Endodermal cell (in vitro differentiated cells): ENCODE data around the gene RBM44. TPM values are rescaled to one million over a fixed set of nuclear protein-coding genes. Genes with fewer than 3 reads are reported as not detected.

Experiments
- DNase-seq: peaks from one replicate; pipeline ENCODE4 v3.0.0-alpha.2; 2017
- H3K27ac ChIP-seq: 2 replicates; pipeline ENCODE4 v1.5.1; 2013; ENCODE audit warnings: mild to moderate bottlenecking, low read depth, low read length, moderate library complexity
- H3K27me3 ChIP-seq: 2 replicates; pipeline ENCODE4 v1.6.1; 2013; ENCODE audit warnings: mild to moderate bottlenecking, low read length, moderate library complexity; ENCODE audit not compliant: insufficient read depth, control insufficient read depth, poor library complexity, severe bottlenecking
- H3K36me3 ChIP-seq: 2 replicates; pipeline ENCODE4 v1.7.0; 2013; ENCODE audit warnings: mild to moderate bottlenecking, low read length, moderate library complexity; ENCODE audit not compliant: control insufficient read depth, insufficient read depth
- H3K4me1 ChIP-seq: one replicate; pipeline ENCODE4 v1.7.0; 2013; ENCODE audit warnings: low read length; ENCODE audit not compliant: control insufficient read depth, insufficient read depth
- H3K4me3 ChIP-seq: 2 replicates; pipeline ENCODE4 v1.5.1; 2013; ENCODE audit warnings: mild to moderate bottlenecking, low read length, moderate library complexity
- H3K9ac ChIP-seq: 2 replicates; pipeline ENCODE4 v1.6.1; 2013; ENCODE audit warnings: mild to moderate bottlenecking, low read length, moderate library complexity; ENCODE audit not compliant: poor library complexity, severe bottlenecking; ENCODE audit errors: extremely low read depth
- H3K9me3 ChIP-seq: 2 replicates; pipeline ENCODE4 v1.6.1; 2013; ENCODE audit warnings: mild to moderate bottlenecking, low read length, moderate library complexity; ENCODE audit not compliant: control insufficient read depth
- H3K27ac Mint-ChIP-seq: 2 replicates; pipeline ENCODE4 v1.8.0; 2020; ENCODE audit warnings: mixed read lengths
- H3K27me3 Mint-ChIP-seq: 2 replicates; pipeline ENCODE4 v1.8.0; 2021; ENCODE audit warnings: mild to moderate bottlenecking, mixed read lengths; ENCODE audit not compliant: insufficient read depth
- H3K36me3 Mint-ChIP-seq: 2 replicates; pipeline ENCODE4 v1.8.0; 2020; ENCODE audit warnings: low read depth, mixed read lengths
- H3K4me1 Mint-ChIP-seq: 2 replicates; pipeline ENCODE4 v1.8.0; 2020; ENCODE audit warnings: mixed read lengths
- H3K4me3 Mint-ChIP-seq: 2 replicates; pipeline ENCODE4 v1.8.0; 2020; ENCODE audit warnings: mild to moderate bottlenecking, moderate library complexity, mixed read lengths
- H3K9me3 Mint-ChIP-seq: 2 replicates; pipeline ENCODE4 v1.8.0; 2020; ENCODE audit warnings: mild to moderate bottlenecking, mixed read lengths
- WGBS, 2 experiments: methylation state at CpG; one replicate each; pipeline versions ENCODE4 v1.1.5 to v1.1.7; 2013; ENCODE audit warnings: missing lambda C conversion rate in 2 of 2, mixed read lengths in 1 of 2; ENCODE audit not compliant: insufficient coverage in 1 of 2, insufficient read length in 1 of 2; 5-methylcytosine and 5-hydroxymethylcytosine counted together
- total RNA-seq, 2 donors: library from RNA; stranded (reverse); fragmentation: NEBNext Ultra II Directional in 1 of 2; extraction: Animal tissue kit (Norgen Biotek cat#: 25700) in 1 of 2; gene quantifications; 2 replicates in 1 of 2; 3 replicates in 1 of 2; pipeline ENCODE4 v1.2.1, GENCODE V29; 2021
- TF ChIP-seq, protein P1 (sequence below): fragments of 200-600 bp; sonication (generic); conservative IDR thresholded peaks from 2 replicates; pipeline ENCODE4 v1.5.0; 2021; ENCODE audit warnings: antibody characterized with exemption, mild to moderate bottlenecking

Gene RBM44
- total RNA-seq, 2 donors from 2014 or later: 0.42 to 1.2 TPM

DNA sequence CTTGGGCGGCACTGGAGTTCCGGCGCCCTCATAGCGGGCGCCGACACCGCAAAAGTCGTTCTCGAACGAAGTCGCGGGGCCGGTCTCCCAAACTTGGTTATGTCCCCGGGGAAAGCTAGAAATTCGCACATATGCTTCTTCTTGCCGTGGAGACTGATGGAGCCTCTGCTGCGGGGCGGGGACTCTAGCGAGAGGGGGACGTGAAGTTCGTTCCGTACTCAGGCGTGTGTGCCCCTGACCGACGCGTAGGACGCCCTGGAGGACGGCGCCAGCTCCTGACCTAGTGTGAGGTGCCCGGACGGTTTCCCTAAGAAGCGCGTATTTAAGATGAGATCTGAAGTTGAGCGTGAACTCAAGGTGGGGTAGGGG, 465 bp downstream of the RBM44 start:
- Mint-ChIP-seq H3K4me3 (no peak overlapping the region), H3K27me3 (peaks cover 7% of the 10 kb centered on the region), H3K36me3 (no peaks in the 10 kb centered on the region), H3K4me1 (no peaks in the 10 kb centered on the region), H3K9me3 (peaks cover 16% of the 10 kb centered on the region), H3K27ac (no peak overlapping the region)
- Histone ChIP-seq H3K4me3 (no peak overlapping the region), H3K27ac (no peak overlapping the region), H3K9ac (no peak overlapping the region), H3K9me3 (peaks cover 9% of the 10 kb centered on the region), H3K27me3 (no peaks in the 10 kb centered on the region), H3K4me1 (no peaks in the 10 kb centered on the region), H3K36me3 (no peaks in the 10 kb centered on the region)
- 96 to 97% methylated on average over 34 of the region's 34 CpGs for WGBS, 2 experiments
- no peak for DNase-seq
- TF ChIP-seq, protein P1, sequence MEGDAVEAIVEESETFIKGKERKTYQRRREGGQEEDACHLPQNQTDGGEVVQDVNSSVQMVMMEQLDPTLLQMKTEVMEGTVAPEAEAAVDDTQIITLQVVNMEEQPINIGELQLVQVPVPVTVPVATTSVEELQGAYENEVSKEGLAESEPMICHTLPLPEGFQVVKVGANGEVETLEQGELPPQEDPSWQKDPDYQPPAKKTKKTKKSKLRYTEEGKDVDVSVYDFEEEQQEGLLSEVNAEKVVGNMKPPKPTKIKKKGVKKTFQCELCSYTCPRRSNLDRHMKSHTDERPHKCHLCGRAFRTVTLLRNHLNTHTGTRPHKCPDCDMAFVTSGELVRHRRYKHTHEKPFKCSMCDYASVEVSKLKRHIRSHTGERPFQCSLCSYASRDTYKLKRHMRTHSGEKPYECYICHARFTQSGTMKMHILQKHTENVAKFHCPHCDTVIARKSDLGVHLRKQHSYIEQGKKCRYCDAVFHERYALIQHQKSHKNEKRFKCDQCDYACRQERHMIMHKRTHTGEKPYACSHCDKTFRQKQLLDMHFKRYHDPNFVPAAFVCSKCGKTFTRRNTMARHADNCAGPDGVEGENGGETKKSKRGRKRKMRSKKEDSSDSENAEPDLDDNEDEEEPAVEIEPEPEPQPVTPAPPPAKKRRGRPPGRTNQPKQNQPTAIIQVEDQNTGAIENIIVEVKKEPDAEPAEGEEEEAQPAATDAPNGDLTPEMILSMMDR: no peak

DNA sequence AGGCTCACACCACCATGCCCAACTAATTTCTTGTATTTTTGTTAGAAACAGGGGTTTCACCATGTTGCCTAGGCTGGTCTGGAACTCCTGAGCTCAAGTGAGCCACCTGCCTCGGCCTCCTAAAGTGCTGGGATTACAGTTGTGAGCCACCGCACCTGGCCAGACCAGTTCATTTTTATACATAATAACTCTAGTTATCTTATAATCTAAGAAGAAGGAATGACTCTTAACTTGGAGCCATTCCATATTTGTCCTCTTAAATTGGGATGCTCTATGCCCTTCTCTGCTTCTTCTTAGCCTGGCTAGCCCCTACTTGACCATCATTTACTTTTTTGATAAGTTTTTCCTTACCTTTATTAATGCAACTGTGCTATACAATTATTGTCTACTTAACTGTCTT, 2.9 kb downstream of the RBM44 start:
- Mint-ChIP-seq H3K4me1 (peaks cover 4% of the 10 kb centered on the region), H3K27me3 (peaks cover 7% of the 10 kb centered on the region), H3K4me3 (no peak overlapping the region), H3K27ac (no peak overlapping the region), H3K9me3 (peaks cover 16% of the 10 kb centered on the region), H3K36me3 (no peaks in the 10 kb centered on the region)
- TF ChIP-seq, protein P1: no peak
- H3K36me3 ChIP-seq: no peaks in the 10 kb centered on the region
- no peak for DNase-seq
- no peak overlapping the region for H3K9ac ChIP-seq
- WGBS, 2 experiments: 96 to 100% methylated on average over 1 to 2 of the region's 2 CpGs
- no peaks in the 10 kb centered on the region for H3K4me1 ChIP-seq
- no peak overlapping the region for H3K4me3 ChIP-seq
- H3K9me3 ChIP-seq: peaks cover 9% of the 10 kb centered on the region
- no peaks in the 10 kb centered on the region for H3K27me3 ChIP-seq
- H3K27ac ChIP-seq: no peak overlapping the region

DNA sequence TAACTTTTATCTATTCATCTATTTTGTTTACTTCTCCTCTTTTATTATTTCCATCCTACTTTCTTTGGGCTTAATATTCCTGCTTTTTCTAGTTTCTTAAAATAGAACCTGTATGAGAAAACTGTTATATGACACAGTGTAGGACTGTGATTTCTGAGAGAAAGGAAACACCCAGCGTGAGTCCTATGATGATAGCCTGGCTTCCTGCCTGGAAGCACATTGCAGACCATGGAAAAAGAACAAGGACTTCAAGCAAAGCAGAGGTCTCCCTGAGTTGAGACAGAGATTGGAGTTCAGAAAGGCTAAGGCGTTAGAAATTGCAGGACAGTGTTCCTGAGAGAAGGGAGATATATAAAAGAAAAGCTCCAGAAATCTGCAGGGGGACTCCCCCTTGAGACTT, 7.8 kb downstream of the RBM44 start:
- H3K27ac ChIP-seq: no peak overlapping the region
- peaks cover 4% of the 10 kb centered on the region for H3K4me1 Mint-ChIP-seq
- no peaks in the 10 kb centered on the region for H3K27me3 ChIP-seq
- no peak overlapping the region for H3K4me3 Mint-ChIP-seq
- 86 to 88% methylated on average over 1 to 2 of the region's 2 CpGs for WGBS, 2 experiments
- H3K4me1 ChIP-seq: no peaks in the 10 kb centered on the region
- no peaks in the 10 kb centered on the region for H3K36me3 ChIP-seq
- H3K27me3 Mint-ChIP-seq: peaks cover 6% of the 10 kb centered on the region
- no peak overlapping the region for H3K9ac ChIP-seq
- H3K36me3 Mint-ChIP-seq: no peaks in the 10 kb centered on the region
- no peaks in the 10 kb centered on the region for H3K9me3 ChIP-seq
- no peak overlapping the region for H3K27ac Mint-ChIP-seq
- DNase-seq: no peak
- no peak overlapping the region for H3K4me3 ChIP-seq
- TF ChIP-seq, protein P1: no peak
- no peaks in the 10 kb centered on the region for H3K9me3 Mint-ChIP-seq
